Endometrial microvascular endothelial cells (primary cell): ENCODE data around the gene ARHGAP32. TPM values are rescaled to one million over a fixed set of nuclear protein-coding genes. Genes with fewer than 3 reads are reported as not detected.
"Not testable (repeated sequence)": the region's sequence is repeated elsewhere in the genome, so short reads cannot be mapped to it uniquely, and the experiment has no call there.

Experiments
- in situ Hi-C: cut with HindIII; loops from 2 replicates; pipeline ENCODE4 v1.10.0; 2017; ENCODE audit warnings: low sequenced_read_pairs, low pct_unique_long_range_greater_than_20kb; ENCODE audit errors: inconsistent ontology term
- total RNA-seq: library from RNA; depleted of rRNA; stranded (reverse); fragments of >200 nt; gene quantifications from one replicate; pipeline ENCODE4 v1.2.3, GENCODE V29; 2015; ENCODE audit errors: inconsistent ontology term

The ARHGAP32 gene
- total RNA-seq, 1 donor from 2014 or later, result 2.6 TPM

DNA sequence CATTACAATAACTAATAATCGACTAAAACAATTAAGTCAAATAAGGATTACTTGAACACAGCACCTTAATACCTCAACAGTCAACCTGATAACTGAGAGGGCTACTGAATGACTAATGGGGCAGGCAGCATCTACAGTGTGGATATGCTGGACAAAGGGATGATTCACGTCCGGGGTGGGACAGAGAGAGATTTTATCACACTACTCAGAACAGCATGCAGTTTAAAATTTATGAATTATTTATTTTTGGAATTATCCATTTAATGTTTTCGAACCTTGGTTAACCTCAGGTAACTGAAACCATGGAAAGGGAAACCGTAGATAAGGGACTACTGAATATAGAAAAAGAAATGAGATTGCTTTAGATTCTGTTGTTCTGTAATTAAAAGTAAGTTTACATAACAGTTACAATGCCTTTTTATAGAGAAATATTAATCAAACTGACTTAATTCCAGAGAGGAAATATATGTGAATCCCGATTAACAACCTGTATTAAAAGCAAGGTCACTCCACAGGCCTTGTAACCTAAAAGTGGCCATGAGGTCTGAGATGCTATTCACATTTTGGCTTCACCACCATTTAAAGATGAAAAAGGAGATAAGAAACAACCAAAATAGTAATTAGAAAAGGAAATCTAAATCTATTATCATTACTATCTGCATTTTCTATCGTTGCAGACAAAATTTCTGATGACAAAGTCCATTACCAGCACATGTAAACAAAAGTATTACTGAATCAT is 130.5 kb downstream of the ARHGAP32 start:
- in situ Hi-C loops, result no loop called here

DNA sequence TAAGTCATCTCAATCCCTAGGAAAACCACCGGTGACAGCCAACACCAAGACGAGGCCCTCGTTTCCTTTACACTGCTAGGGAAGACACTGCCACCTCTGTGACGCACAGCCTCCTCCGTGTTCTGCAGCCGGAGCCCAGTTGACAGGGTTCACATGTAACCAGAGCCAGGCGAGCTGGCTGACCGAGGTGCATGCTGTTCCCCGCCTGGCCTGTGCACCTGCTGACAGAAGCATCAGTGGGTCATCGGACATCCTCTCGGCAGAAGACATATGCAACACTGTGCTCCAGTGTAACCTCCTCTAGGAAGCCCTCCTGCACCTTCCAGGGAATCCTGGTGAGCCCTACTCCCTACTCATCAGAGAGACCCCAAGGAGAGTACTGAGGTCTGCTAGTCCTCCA is 135.2 kb downstream of the ARHGAP32 start:
- in situ Hi-C loops, result no loop called here

DNA sequence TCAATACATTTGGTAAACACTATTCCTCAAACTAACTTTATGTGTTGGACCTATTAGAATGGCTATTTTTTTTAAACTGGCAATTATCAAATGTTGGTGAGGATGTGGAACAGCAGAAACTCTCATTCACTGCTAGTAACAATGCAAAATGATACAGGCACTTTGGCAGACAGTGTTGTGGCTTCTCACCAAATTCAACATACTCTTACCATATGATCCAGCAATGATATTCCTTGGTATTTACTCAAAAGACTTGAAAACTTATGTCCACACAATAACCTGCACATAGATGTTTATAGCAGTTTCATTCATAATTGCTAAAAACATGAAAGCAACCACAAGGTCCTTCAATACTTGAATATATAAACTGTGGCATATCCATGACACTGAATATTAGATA is 136.9 kb downstream of the ARHGAP32 start:
- in situ Hi-C loops, result no loop called here

DNA sequence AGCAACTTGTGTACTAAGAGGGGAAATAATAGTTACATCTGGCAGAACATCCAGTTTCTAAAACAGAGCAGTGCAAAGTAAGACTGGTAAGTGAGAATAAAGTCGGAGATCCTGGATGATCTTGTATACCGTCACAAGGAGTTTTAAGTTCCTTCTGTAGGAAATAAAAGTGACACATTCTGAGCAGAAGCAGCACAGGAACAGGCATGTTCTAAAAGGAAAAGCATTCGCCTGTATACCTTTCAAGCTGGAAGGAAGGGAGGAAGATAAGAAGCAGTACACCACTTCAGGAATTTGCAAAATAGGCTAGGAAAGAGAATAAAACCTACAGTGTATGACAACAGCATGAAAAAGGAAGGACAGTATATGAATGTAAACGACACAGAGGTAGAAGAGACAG is 143.2 kb downstream of the ARHGAP32 start:
- in situ Hi-C loops, result loop anchor here (25.0 kb wide), 1 partner anchor 162 kb away; the partner anchor contains the start of gene KCNJ5

DNA sequence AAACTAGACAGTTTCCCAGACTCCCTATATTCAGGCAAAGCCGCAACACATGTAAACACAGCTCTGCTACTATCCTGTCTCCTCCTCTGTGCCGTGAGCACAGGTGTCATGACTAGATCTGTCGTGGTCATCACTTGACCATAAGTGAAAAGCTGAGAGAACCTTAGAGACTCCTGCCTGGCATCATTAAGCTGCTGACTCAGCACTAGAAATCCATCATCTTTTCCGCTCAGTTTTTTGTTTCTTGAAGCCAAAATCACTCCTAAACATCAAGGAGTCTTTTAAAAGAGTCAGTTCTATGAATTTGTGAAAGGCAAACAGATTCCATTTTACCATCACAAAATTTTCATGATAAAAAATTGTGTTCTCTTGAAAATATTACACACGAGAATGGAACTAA is 147.0 kb downstream of the ARHGAP32 start:
- in situ Hi-C loops, result loop anchor here (25.0 kb wide), 1 partner anchor 158 kb away; the partner anchor contains the start of gene KCNJ5

DNA sequence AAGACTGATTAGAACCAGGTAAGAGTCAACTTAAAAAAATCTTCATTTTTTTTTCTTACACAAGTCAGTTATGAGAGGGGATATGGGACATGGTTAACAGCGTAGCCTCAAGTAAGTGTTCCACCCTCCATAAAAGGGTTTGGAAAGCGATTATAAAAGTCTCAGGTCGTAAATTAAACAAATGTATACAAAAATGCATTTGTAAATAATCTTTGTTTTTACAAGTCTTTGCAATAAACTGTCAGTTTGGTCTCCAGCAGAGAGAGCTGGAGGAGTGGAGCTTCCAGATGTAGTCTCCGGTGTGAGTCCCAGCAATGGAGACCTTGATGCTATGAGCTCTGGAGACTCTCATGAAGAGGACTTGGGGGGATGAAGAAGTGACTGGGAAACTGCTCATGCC is 149.6 kb downstream of the ARHGAP32 start:
- in situ Hi-C loops, result loop anchor here (25.0 kb wide), 1 partner anchor 155 kb away; the partner anchor contains the start of gene KCNJ5

DNA sequence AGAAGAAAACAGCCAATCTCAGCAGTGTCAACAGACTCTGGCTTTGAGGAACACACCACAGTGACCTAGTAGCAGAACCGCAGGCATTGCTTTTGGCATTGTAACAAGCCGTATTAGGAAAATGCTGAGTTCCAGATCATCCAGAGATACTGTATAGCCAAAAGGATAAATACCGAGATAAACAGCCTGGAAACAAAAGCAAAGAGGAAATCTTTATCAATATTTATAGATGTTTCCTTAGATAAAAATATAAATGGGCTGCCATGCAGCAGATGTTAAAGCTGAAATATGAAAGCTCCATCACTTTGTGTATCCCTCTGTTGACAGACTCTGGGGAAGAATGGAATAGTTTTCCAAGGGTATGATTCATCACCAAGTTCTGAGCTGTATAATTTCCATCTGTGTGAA is 150.5 kb downstream of the ARHGAP32 start:
- in situ Hi-C loops, result loop anchor here (25.0 kb wide), 1 partner anchor 154 kb away; the partner anchor contains the start of gene KCNJ5

DNA sequence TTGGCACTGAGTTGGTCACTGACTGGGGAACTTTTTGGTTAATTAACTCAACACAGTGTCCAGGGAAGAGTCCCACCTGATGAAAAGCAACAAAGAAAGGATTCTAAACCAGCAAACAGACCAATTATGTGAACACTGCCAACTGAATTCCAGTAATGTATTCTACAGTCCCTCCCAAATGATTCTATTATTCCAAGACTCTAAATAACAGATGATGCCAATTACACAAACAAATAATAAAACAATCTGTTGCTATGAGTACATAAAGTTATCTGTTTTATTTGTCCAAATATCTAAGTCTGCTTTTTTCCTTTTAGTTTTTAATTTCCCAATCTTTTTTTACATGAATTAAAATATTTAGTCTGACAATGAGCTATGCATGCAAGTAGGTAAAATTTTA is 151.2 kb downstream of the ARHGAP32 start:
- in situ Hi-C loops, result loop anchor here (25.0 kb wide), 1 partner anchor 154 kb away; the partner anchor contains the start of gene KCNJ5

DNA sequence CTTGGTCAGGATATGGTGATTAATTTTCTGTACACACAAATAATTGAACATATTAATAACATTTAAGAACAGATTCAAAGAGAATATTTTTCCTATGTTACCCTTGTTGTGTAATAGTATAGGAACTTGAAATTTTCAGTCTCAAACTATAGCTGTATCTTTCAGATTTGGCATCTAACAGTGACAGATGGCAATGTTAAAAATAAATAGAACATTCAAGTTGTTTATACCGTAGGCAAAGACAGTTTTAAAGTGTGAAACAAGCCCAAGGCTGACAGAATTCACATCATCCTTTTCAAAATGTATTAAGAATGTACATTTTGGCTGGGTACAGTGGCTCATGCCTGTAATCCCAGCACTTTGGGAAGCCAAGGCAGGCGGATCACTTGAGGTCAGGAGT is 156.9 kb downstream of the ARHGAP32 start:
- in situ Hi-C loops, result loop anchor here (25.0 kb wide), 1 partner anchor 148 kb away; the partner anchor contains the start of gene KCNJ5

DNA sequence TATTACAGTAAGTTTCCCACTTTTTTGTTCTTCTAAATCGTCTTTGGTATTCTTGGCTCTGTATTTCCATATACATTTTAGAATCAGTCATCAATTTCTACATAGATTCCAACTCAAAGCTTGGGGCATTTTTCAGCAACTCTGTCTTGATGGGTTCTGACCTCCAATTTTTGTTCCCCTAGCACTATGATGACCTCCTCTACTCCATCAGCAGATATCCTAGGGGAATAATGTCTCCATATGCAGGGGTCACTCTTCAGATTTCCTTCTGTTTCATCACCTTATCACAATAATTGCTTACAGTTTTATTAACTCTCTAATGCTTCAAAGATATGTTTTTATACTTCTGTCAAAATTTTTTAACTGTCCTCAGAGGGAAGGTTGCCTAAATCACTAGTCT is 158.1 kb downstream of the ARHGAP32 start:
- in situ Hi-C loops, result loop anchor here (25.0 kb wide), 1 partner anchor 147 kb away; the partner anchor contains the start of gene KCNJ5

DNA sequence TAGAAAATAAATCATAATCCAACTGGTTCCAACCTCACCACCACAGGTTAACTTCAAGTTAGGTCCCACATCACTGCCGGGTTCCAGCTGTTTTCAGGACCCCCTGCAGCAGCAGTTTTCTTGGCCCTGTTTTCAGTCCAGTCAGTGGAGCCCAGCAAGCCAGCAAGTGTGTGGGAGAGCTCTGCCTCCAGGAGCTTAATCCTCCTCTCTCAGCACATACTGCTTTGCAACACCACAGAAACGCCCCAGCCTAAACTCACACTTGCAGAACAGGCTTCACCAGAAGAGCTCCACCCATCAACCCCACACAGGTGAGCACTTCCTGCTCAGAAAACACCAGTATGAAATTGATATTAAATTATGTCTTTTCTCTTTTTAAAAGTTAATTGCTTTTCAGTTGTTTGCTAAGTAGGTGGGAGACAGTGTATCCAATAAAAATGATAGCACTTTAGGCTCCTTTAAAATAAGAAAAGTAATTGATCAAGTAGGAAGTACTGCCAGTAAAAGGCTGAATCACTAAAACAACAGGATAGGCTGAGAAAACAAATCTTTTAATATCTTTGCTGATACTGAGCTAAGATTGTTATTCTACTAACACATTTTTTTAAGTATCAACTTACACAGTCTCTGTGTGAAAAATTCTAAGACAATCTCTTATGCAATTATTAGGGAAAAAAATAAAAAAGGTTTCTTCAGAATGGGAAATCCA is 168.0 kb downstream of the ARHGAP32 start:
- in situ Hi-C loops, result no loop called here

DNA sequence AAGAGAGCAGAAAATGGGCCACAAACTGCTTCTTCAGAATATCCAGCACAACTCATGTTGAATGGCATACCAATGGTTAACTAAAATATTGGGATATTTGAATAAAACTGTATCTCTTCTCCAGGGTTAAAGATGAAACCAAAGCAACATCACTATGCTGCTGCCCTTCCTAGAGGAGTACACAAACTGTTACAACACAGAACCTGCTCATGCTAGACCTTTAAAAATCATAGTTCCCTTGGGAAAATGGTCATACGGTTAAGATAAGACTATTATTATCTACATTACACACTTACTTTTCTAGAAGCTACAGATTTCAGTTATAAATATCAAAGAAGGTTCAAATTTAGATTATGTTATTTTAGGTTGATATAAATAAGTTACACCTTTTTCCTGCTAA is 170.8 kb downstream of the ARHGAP32 start:
- in situ Hi-C loops, result no loop called here

DNA sequence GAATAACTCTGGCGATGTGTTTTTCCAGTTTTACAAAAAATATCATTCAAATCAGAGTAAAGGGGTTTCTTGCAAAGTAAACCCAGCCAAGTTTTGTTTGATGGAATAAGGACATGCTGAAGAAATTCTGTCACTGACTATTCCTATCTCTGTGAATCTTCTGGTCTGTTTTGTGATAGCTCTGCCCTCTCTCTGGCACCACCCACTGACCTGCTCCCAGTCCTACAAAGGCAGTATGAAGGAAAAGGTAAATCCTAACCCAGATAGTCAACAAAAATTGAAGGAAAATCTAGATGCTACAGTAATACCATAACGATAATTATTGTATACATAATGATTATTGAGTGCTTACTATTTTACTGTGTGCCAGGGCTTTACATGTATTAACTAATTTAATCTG is 173.1 kb downstream of the ARHGAP32 start:
- in situ Hi-C loops, result no loop called here

DNA sequence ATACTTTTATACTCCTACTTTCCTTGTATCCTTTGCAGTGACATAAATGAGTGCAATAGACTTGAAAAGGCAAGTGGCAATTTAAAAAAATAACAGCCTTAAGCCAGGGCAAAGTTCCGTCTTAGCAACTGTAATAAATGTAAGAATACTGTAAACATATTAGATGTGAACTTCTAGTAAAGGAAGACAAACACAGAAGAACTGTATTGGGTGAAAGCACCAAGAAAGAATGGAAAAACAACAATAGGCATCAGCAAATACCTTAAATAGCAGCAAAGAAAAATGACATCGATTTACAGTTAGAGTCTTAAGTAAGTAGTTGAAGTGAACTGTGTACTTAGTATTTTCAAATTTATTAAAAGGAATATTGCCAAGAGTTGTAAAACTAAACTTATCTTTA is 174.0 kb downstream of the ARHGAP32 start:
- in situ Hi-C loops, result no loop called here

DNA sequence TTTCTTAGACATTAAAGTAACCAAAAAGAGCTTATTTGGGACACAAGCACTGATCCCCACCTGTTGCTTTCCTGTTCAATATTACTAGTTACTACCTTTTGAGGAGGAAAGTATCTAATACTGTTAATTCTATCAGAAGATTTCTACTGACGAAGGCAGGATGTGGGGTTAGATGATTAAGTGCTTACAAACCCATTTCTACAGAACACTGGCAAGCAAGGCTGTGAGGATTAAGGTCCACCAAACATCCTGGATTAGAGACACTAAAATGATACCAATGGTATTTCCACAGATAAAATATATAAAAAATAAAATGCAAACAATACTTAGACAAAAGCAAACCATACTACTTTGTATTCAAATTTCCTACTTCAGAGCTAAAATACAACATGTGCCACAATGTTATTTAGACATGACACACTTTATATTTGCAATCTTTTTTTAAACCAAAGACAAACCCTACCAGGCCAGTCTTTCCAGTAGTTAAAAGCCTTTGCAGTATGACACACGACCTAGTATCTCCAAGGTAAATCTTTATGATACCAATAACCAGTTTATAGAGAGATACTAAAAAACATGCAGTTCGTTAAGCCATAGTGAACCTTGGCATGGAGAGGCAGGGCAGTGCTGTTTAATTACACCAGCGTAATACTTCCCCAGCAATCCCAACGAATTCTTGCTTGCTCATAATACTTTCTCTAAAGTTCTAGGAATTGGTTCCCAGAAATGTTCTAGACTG is 178.2 kb downstream of the ARHGAP32 start:
- in situ Hi-C loops, result no loop called here

DNA sequence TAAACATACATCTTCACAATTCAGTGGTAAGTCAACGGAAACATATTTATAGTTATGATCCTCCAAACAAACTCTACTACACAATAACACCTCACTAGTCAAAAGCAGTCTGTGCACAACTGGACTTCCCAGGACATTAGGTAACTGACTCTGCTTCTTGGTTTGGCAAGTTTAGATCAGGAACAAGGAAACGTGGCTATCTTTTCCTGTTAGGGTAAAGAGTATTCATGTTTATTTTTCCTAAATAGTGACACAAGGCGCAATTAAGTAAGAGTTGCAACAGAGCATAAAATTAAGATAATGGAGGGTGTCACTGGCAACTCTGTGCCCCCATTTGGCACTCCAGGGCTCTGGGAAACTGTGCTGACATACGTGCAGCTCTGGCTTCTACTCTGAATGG is 179.2 kb downstream of the ARHGAP32 start:
- in situ Hi-C loops, result no loop called here

DNA sequence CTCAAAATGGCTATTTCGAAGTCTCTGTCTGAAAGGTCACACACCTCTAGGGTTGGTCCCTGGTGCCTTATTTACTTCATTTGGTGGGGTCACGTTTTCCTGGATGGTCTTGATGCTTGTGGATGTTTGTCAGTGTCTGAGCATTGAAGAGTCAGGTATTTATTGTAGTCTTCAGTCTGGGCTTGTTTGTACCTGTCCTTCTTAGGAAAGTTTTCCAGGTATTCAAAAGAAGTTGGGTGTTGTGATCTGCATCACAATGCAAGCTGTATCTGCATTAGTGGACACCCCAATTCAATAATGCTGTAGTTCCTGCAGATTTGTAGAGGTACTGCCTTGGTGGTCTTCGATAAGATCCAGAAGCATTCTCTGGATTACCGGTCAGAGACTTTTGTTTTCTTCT is 186.0 kb downstream of the ARHGAP32 start:
- in situ Hi-C loops, result no loop called here

DNA sequence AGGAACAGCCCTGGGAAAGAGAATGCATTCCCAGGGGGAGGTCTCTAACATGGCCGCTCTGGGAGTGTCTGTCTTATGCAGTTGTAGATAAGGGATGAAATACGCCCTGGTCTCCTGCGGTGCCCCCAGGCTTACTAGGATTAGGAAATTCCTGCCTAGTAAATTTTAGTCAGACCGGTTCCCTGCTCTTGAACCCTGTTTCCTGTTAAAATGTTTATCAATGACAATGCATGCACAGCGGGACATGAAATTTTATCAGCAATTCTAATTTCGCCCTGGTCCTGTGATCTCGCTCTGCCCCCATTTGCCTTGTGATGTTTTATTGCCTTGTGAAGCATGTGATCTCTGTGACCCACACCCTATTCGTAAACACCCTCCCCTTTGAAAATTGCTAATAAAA is 193.0 kb downstream of the ARHGAP32 start:
- in situ Hi-C loops, result not testable (repeated sequence)

DNA sequence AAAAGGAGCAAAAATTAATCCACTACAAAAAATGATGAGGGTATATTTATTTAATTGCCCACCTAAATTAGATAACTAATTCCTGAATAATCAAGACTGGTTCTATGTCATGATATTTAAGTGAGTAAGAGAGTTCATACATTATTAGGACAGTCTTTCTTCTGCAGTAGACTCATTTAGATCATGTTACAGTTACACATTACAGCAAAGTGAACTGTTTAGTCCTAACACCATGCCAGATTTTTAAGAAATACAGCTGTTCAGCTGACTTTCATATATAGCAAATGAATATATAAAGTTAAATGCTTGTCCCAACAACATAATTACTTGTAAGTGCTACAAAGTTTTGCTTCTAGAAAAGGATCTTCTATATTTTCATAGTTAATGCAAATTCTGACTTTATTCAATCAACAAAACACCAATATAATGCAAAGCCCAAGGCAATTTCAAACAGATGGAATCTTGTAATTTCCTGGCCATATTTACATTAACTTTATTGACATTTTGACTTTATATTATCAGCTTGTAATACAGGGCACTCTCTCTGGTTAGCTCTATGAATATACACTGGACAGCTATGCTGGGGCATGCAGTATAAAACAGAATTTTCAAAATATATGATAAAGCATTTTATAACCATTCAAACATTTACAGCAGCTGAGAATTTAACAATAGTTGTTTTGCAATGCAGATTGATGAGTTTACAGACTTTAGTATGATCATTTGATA is 203.7 kb downstream of the ARHGAP32 start:
- in situ Hi-C loops, result no loop called here
